SU-DHL-6 (cell line): ENCODE measurements around the gene C2orf81.

Source experiments
- H2AFZ ChIP-seq: fragments of 200-600 bp; sonication (generic); 2 replicates; pipeline ENCODE4 v1.6.1; 2014; ENCODE audit warnings: low read depth, mild to moderate bottlenecking, moderate library complexity, mixed read lengths, antibody characterized with exemption, low read length; ENCODE audit not compliant: severe bottlenecking
- H3F3A ChIP-seq: fragments of 200-600 bp; shearing (Covaris generic); 2 replicates; pipeline ENCODE4 v1.6.0; 2016; ENCODE audit warnings: antibody characterized with exemption, mild to moderate bottlenecking; ENCODE audit not compliant: insufficient read depth
- H3K27ac ChIP-seq: fragments of 200-600 bp; sonication (generic); 2 replicates; pipeline ENCODE4 v1.5.1; 2016; ENCODE audit warnings: low read depth, mild to moderate bottlenecking, low read length, moderate library complexity, mixed read lengths
- H3K27me3 ChIP-seq: fragments of 200-600 bp; sonication (generic), shearing (Covaris generic); 2 replicates; pipeline ENCODE4 v1.6.0; 2014; ENCODE audit warnings: mild to moderate bottlenecking, low read length
- H3K36me3 ChIP-seq: fragments of 200-600 bp; sonication (generic); 2 replicates; pipeline ENCODE4 v1.6.1; 2014; ENCODE audit warnings: mild to moderate bottlenecking, low read length, mixed read lengths
- H3K4me2 ChIP-seq: fragments of 300-600, 200-600 bp; shearing (Covaris generic), sonication (generic); 2 replicates; pipeline ENCODE4 v1.6.0; 2014; ENCODE audit warnings: low read length, low read depth, mild to moderate bottlenecking; ENCODE audit not compliant: poor library complexity, severe bottlenecking
- H3K4me3 ChIP-seq: fragments of 200-600 bp; sonication (generic); 2 replicates; pipeline ENCODE4 v1.5.1; 2014; ENCODE audit warnings: antibody characterized with exemption, low read length, mild to moderate bottlenecking, mixed read lengths; ENCODE audit not compliant: insufficient read depth, poor library complexity, severe bottlenecking
- H3K79me2 ChIP-seq: fragments of 200-600 bp; sonication (generic); 2 replicates; pipeline ENCODE4 v1.6.1; 2014; ENCODE audit warnings: mild to moderate bottlenecking, low read length, moderate library complexity; ENCODE audit not compliant: insufficient read depth
- H3K9ac ChIP-seq: fragments of 200-600 bp; sonication (generic); 2 replicates; pipeline ENCODE4 v1.7.0; 2014; ENCODE audit warnings: mild to moderate bottlenecking, low read length
- H3K9me2 ChIP-seq: fragments of 200-600 bp; sonication (generic); replicated peaks from 2 replicates; pipeline ENCODE4 v1.6.1; 2014; ENCODE audit warnings: low read length; ENCODE audit not compliant: insufficient read depth
- H3K9me3 ChIP-seq: fragments of 200-600 bp; sonication (generic); 2 replicates; pipeline ENCODE4 v1.6.1; 2014; ENCODE audit warnings: low read length, mixed read lengths; ENCODE audit not compliant: insufficient read depth
- H4K20me1 ChIP-seq: fragments of 200-600 bp; sonication (generic); 2 replicates; pipeline ENCODE4 v1.6.1; 2014; ENCODE audit warnings: low read depth, mild to moderate bottlenecking, antibody characterized with exemption, low read length, moderate library complexity, mixed read lengths
- CTCF ChIP-seq: fragments of 200-600 bp; sonication (generic); IDR thresholded peaks from one replicate; pipeline ENCODE4 v1.5.1; 2017; ENCODE audit warnings: antibody characterized with exemption, mild to moderate bottlenecking, low read length, moderate library complexity; ENCODE audit not compliant: insufficient read depth, poor library complexity, severe bottlenecking
- EZH2phosphoT487 ChIP-seq: fragments of 200-600 bp; sonication (generic), shearing (Covaris generic); conservative IDR thresholded peaks from 2 replicates; pipeline ENCODE4 v1.6.1; 2018; ENCODE audit warnings: mild to moderate bottlenecking, antibody characterized with exemption, low read length, moderate library complexity, mixed read lengths

The C2orf81 gene

DNA sequence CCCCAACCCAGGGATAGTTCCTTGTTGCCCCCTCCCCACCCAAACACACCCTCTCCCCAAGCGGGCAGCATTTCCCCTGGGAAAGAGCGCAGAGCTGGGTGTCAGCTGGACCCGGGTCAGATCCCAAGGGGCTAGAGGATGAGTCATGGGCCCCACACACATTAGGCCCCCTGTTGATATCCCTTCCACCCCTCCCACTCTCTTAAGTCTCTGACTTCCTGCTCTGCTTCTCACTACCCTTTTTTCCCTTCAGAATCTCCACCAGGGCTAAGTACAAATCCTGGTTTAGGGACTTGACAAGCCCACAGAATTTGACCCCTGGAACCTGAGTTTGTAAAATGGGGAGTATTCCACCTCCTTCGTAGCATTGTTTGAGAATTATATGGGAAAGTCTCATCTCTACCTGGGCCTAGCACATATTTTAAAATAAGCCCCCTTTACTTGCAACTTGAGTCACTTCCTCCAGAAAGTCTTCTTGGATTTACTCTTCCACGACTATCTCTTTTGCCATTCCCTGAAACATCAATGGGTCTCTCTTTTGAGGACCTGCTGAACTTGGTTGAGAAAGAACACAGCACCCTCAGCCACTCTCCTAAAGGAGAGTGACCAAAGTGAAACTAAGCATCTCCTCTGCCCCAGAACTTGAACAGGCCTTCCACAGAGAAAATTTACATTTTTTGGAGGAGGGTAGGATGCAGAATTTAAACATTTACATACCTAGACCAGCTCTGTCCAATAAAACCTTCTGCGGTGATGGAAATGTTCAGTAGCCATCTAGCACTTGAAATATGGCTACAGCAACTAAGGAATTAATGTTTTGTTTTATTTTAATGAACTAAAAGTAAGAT lies 15.7 kb upstream of the C2orf81 start:
- Histone ChIP-seq H4K20me1 (no peaks in the 10 kb centered on the region), H3K27me3 (no peaks in the 10 kb centered on the region), H2AFZ (no peak overlapping the region), H3K9ac (no peak overlapping the region), H3K9me3 (no peaks in the 10 kb centered on the region), H3K4me3 (no peak overlapping the region), H3K79me2 (no peaks in the 10 kb centered on the region), H3K9me2 (no peaks in the 10 kb centered on the region), H3K27ac (no peak overlapping the region), H3F3A (no peaks in the 10 kb centered on the region), H3K36me3 (no peaks in the 10 kb centered on the region), H3K4me2 (no peak overlapping the region)
- no peak for TF ChIP-seq EZH2phosphoT487
- no peak for TF ChIP-seq CTCF

GRCh38 chr2:74436111-74436805 lies 14.8 kb upstream of the C2orf81 start:
- H3K79me2 ChIP-seq: no peaks in the 10 kb centered on the region
- H3K27me3 ChIP-seq: no peaks in the 10 kb centered on the region
- no peaks in the 10 kb centered on the region for H4K20me1 ChIP-seq
- H3K36me3 ChIP-seq: no peaks in the 10 kb centered on the region
- H3F3A ChIP-seq: no peaks in the 10 kb centered on the region
- H3K4me3 ChIP-seq: no peak overlapping the region
- no peaks in the 10 kb centered on the region for H3K9me2 ChIP-seq
- no peak overlapping the region for H3K4me2 ChIP-seq
- no peak overlapping the region for H2AFZ ChIP-seq
- TF ChIP-seq EZH2phosphoT487 (no peak), CTCF (no peak)
- H3K27ac ChIP-seq: no peak overlapping the region
- H3K9ac ChIP-seq: no peak overlapping the region
- no peaks in the 10 kb centered on the region for H3K9me3 ChIP-seq

DNA sequence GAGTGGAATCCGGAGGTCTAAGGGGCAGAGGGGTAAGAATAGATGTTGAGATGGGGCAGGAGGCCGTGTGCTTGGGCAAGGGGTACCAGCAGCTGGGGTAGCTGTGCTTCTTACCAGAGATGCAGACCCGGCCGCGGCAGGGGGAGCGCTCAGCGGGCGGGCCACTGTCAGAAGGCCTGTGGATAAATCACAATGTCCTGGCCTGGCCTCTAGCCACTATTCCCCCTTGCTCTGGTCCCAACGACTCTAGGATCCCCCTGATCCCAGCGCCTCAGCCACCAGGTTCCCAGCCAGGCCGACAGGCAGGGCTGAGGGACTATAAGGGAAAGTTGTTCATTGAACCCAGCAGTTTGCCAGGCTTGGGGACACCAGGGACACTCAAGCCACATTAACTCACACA lies 9.1 kb upstream of the C2orf81 start:
- Histone ChIP-seq H3K36me3 (no peaks in the 10 kb centered on the region), H4K20me1 (no peaks in the 10 kb centered on the region), H3K9ac (no peak overlapping the region), H3K27me3 (no peaks in the 10 kb centered on the region), H3K4me2 (no peak overlapping the region), H3K9me3 (no peaks in the 10 kb centered on the region), H2AFZ (no peak overlapping the region), H3F3A (no peaks in the 10 kb centered on the region), H3K9me2 (no peaks in the 10 kb centered on the region), H3K27ac (no peak overlapping the region), H3K79me2 (no peaks in the 10 kb centered on the region), H3K4me3 (no peak overlapping the region)
- TF ChIP-seq CTCF (no peak), EZH2phosphoT487 (no peak)
